ENCODE measurements around the gene TMEM200A. TPM values are rescaled to one million over a fixed set of nuclear protein-coding genes. Genes with fewer than 3 reads are reported as not detected.

The TMEM200A gene
- total RNA-seq, 6 experiments from 2014 or later: 78.0 to 131 (median 114) TPM

- Mint-ChIP-seq H3K27ac (peak overlapping the region; percentile 73), H3K36me3 (ENCODE audit: low read depth) (peaks cover 17% of the 10 kb centered on the region), H3K4me3 (peak overlapping the region; percentile 15; the same call in 1 of the 2 replicates), H3K4me1 (ENCODE audit: low read depth) (peaks cover 37% of the 10 kb centered on the region), H3K9me3 (peaks cover 7% of the 10 kb centered on the region), H3K27me3 (ENCODE audit: insufficient read depth) (peaks cover 3% of the 10 kb centered on the region; the same call in 1 of the 2 replicates)
- TF ChIP-seq CTCF (IDR thresholded peaks at IDR 0.05): no peak
- peak; percentile 66 for DNase-seq
Measured at GRCh38 chr6:130482645-130483390, 117.0 kb downstream of the TMEM200A start.

DNA sequence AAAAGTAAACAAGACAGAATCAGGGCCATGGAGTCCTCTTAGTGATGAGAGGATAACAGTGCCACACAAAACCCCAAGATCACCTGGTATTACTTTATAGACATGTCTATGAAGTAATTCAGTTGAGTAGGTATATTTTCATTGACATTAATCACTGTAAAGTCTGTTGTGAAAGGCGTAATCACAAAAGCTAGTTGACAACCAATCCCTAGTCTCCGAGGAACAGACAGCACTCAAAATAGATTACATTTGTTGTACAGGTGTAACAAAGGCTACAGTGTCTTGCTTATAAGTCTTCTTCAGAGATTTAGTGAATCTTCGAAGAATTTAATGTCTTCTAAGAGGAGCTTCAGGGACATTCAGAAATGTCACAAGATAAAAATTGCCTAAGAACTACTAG, 120.1 kb downstream of the TMEM200A start:
- Mint-ChIP-seq H3K36me3 (ENCODE audit: low read depth) (peaks cover 12% of the 10 kb centered on the region), H3K27ac (no peak overlapping the region), H3K9me3 (peaks cover 7% of the 10 kb centered on the region), H3K4me3 (no peak overlapping the region), H3K4me1 (ENCODE audit: low read depth) (peaks cover 37% of the 10 kb centered on the region), H3K27me3 (ENCODE audit: insufficient read depth) (peaks cover 3% of the 10 kb centered on the region; the same call in 1 of the 2 replicates)
- no peak for DNase-seq
- TF ChIP-seq CTCF (IDR thresholded peaks at IDR 0.05): no peak

DNA sequence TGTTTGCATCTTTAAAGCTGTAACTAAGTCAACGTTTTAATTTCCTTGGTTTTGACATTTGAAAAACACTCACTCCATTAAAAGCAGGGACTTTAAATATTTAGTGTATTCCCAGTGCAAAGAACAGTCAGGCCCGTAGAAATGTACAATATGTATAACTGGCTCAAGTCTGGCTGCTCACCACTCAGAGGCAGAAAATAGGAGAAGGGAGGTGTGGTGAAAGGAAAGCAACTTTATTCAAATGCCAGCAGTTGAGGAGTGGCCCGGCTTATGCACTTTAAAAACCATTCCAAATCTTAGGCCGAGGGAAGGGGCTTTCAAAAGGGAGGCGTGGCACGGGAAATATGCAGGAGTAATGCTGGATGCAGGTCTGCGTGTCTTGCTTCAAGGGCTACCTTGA, 120.6 kb downstream of the TMEM200A start:
- Mint-ChIP-seq H3K27ac (no peak overlapping the region), H3K9me3 (peaks cover 7% of the 10 kb centered on the region), H3K4me3 (no peak overlapping the region), H3K27me3 (ENCODE audit: insufficient read depth) (peaks cover 3% of the 10 kb centered on the region; the same call in 1 of the 2 replicates), H3K36me3 (ENCODE audit: low read depth) (peaks cover 18% of the 10 kb centered on the region), H3K4me1 (ENCODE audit: low read depth) (peaks cover 37% of the 10 kb centered on the region)
- no peak for DNase-seq
- TF ChIP-seq CTCF (IDR thresholded peaks at IDR 0.05): no peak

DNA sequence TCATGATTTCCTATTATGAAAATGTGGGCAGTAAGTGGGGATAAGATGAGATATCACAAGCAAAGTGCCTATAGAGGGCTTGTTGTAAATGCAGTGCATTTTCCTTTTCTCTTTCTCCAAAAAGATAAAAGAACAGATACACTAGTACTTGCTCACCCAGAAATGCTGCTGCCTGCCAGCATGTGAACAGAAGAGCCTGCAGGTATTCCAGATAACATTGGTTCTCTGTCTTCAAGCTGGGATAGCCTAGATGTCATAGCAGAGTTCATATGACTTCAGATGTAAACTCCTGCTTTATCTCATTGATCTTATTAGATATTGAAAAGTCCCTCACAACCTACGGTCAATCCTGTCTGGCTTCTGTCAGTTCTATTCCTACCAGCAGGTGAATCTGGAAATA, 123.7 kb downstream of the TMEM200A start:
- TF ChIP-seq CTCF (IDR thresholded peaks at IDR 0.05): no peak
- peaks cover 13% of the 10 kb centered on the region for H3K4me1 Mint-ChIP-seq (ENCODE audit: low read depth)
- H3K27me3 Mint-ChIP-seq (ENCODE audit: insufficient read depth): peaks cover 2% of the 10 kb centered on the region; the same call in 1 of the 2 replicates
- no peak overlapping the region for H3K27ac Mint-ChIP-seq
- peaks cover 17% of the 10 kb centered on the region for H3K9me3 Mint-ChIP-seq
- H3K4me3 Mint-ChIP-seq: no peak overlapping the region
- peaks cover 29% of the 10 kb centered on the region for H3K36me3 Mint-ChIP-seq (ENCODE audit: low read depth)
- no peak for DNase-seq

Other genes with a start within 250 kb of the TMEM200A start
- 1 to 10 TPM in 5 of 6 experiments, under 1 TPM in 1; 0.95 to 2.3 (median 1.4) TPM for gene SAMD3, start 143.1 kb upstream of the TMEM200A start, total RNA-seq (2021; fragmentation: NEBNext Ultra II Directional; extraction: Animal tissue kit (Norgen Biotek cat#: 25700))